Smooth muscle cell (in vitro differentiated cells): Measurements from ENCODE around the gene DLEC1. TPM values are rescaled to one million over a fixed set of nuclear protein-coding genes. Genes with fewer than 3 reads are reported as not detected.

Source experiments
- DNase-seq: peaks from one replicate; lab custom pipeline; 2025; ENCODE audit not compliant: unreplicated experiment; lab: John Stamatoyannopoulos, UW
- H2AFZ ChIP-seq: fragments of 200-600 bp; sonication (generic); 2 replicates; pipeline ENCODE4 v1.6.0; 2016; ENCODE audit warnings: antibody characterized with exemption, low read depth, mild to moderate bottlenecking
- H3F3A ChIP-seq: fragments of 200-600 bp; sonication (generic); 2 replicates; pipeline ENCODE4 v1.6.0; 2017; ENCODE audit warnings: antibody characterized with exemption, low read depth
- H3K27ac ChIP-seq: fragments of 200-600 bp; sonication (generic); 2 replicates; pipeline ENCODE4 v1.5.1; 2016; ENCODE audit warnings: low read depth, mild to moderate bottlenecking
- H3K27me3 ChIP-seq: fragments of 200-600 bp; sonication (generic); 2 replicates; pipeline ENCODE4 v1.6.1; 2016; ENCODE audit warnings: low read depth, mild to moderate bottlenecking
- H3K36me3 ChIP-seq: fragments of 200-600 bp; sonication (generic); 2 replicates; pipeline ENCODE4 v1.5.1; 2016; ENCODE audit warnings: low read depth
- H3K4me1 ChIP-seq: fragments of 200-600 bp; sonication (generic); 2 replicates; pipeline ENCODE4 v1.5.1; 2016; ENCODE audit warnings: low read depth
- H3K4me2 ChIP-seq: fragments of 200-600 bp; sonication (generic); 2 replicates; pipeline ENCODE4 v1.6.0; 2016; ENCODE audit warnings: mild to moderate bottlenecking
- H3K4me3 ChIP-seq: fragments of 200-600 bp; sonication (generic); 2 replicates; pipeline ENCODE4 v1.5.1; 2016; ENCODE audit warnings: mild to moderate bottlenecking
- H3K79me2 ChIP-seq: fragments of 200-600 bp; sonication (generic); 2 replicates; pipeline ENCODE4 v1.6.0; 2016; ENCODE audit warnings: low read depth, mild to moderate bottlenecking
- H3K9ac ChIP-seq: fragments of 200-600 bp; sonication (generic); 2 replicates; pipeline ENCODE4 v1.6.0; 2016; ENCODE audit warnings: low read depth
- H3K9me3 ChIP-seq: fragments of 200-600 bp; sonication (generic); replicated peaks from 2 replicates; pipeline ENCODE4 v1.5.1; 2016; ENCODE audit warnings: low read depth
- H4K20me1 ChIP-seq: fragments of 200-600 bp; sonication (generic); 2 replicates; pipeline ENCODE4 v1.6.0; 2016; ENCODE audit warnings: low read depth
- WGBS: methylation state at CpG from one replicate; pipeline ENCODE4 v1.1.7; 2016; ENCODE audit warnings: low lambda C conversion rate; 5-methylcytosine and 5-hydroxymethylcytosine counted together
- polyA plus RNA-seq: library from polyadenylated mRNA; unstranded; fragments of >200 nt; fragmentation: Nextera tagmentation; extraction: Ambion mirVana; gene quantifications from 2 replicates; pipeline ENCODE4 v1.2.1, GENCODE V29; 2016
- total RNA-seq: library from RNA; depleted of rRNA; stranded (reverse); fragments of >200 nt; gene quantifications from 2 replicates; pipeline ENCODE4 v1.2.3, GENCODE V29; 2014
- TF ChIP-seq, protein P1 (sequence below): fragments of 200-600 bp; sonication (generic); IDR thresholded peaks from 2 replicates; pipeline ENCODE4 v1.5.1; 2017; ENCODE audit warnings: borderline replicate concordance, mild to moderate bottlenecking, antibody characterized with exemption; ENCODE audit not compliant: insufficient read depth, poor library complexity, severe bottlenecking

DLEC1 gene
- total and polyA plus RNA-seq, 2 experiments from 2014 or later = 0.27 to 0.61 TPM

DNA sequence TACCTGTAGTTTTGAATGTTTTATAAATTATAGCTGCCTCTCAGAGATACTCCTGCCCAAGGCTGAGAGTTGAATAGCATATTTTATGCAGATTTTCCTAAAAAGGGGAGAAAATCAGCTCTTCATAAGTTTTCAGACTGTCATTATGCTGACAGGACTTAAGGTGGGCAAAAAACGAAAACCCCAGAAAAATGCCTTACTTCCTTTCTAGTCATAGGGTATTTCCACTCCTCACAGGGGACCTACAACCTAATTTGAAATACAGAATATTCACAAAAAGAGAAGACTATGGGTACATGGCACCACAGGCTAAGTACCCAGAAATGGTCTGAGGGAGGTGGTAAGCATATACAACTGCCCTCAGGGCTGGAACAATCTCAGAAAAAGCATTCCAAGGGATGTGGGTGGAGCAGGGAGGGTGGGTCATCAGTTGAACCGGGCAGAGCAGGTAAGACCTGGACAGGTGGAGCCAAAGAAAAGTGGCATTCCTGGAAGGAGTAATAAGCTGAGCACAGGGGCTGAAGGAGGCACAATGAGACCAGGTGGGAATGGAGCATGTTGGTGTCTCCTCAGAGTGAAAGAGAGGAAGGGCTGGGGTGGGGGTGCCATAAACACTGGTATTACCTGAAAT, 115.7 kb downstream of the DLEC1 start:
- no peak for DNase-seq
- Histone ChIP-seq H2AFZ (no peak overlapping the region), H3K27ac (peak overlapping the region; percentile 94), H3K9ac (peak overlapping the region; percentile 72), H3K4me2 (peak overlapping the region; percentile 22), H3K27me3 (no peaks in the 10 kb centered on the region), H4K20me1 (no peaks in the 10 kb centered on the region), H3F3A (no peaks in the 10 kb centered on the region), H3K9me3 (no peaks in the 10 kb centered on the region), H3K79me2 (no peaks in the 10 kb centered on the region), H3K4me1 (no peaks in the 10 kb centered on the region), H3K36me3 (no peaks in the 10 kb centered on the region), H3K4me3 (no peak overlapping the region)
- TF ChIP-seq, protein P1, sequence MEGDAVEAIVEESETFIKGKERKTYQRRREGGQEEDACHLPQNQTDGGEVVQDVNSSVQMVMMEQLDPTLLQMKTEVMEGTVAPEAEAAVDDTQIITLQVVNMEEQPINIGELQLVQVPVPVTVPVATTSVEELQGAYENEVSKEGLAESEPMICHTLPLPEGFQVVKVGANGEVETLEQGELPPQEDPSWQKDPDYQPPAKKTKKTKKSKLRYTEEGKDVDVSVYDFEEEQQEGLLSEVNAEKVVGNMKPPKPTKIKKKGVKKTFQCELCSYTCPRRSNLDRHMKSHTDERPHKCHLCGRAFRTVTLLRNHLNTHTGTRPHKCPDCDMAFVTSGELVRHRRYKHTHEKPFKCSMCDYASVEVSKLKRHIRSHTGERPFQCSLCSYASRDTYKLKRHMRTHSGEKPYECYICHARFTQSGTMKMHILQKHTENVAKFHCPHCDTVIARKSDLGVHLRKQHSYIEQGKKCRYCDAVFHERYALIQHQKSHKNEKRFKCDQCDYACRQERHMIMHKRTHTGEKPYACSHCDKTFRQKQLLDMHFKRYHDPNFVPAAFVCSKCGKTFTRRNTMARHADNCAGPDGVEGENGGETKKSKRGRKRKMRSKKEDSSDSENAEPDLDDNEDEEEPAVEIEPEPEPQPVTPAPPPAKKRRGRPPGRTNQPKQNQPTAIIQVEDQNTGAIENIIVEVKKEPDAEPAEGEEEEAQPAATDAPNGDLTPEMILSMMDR = no peak
- WGBS = 64% methylated on average over 2 of the region's 2 CpGs

DNA sequence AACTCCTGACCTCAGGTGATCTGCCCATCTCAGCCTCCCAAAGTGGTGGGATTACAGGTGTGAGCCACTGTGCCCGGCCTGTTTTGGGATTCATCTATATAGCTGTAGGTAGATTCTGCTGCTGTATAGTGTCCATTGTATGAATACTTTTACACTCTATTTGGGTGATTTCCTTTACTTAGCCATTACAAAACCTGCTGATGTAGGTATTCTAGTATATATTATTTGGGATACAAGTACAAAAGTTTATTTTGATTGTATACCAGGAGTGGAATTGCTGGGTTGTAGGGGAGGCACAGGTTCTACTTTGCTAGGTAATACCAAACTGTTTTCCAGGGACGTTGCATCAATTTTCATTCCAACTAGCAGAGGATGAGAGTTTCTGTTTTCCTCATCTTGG, 116.8 kb downstream of the DLEC1 start:
- Histone ChIP-seq H2AFZ (no peak overlapping the region), H4K20me1 (no peaks in the 10 kb centered on the region), H3F3A (no peaks in the 10 kb centered on the region), H3K27me3 (no peaks in the 10 kb centered on the region), H3K9me3 (no peaks in the 10 kb centered on the region), H3K36me3 (no peaks in the 10 kb centered on the region), H3K4me3 (no peak overlapping the region), H3K27ac (peak overlapping the region; percentile 94), H3K4me1 (no peaks in the 10 kb centered on the region), H3K4me2 (no peak overlapping the region), H3K9ac (no peak overlapping the region), H3K79me2 (no peaks in the 10 kb centered on the region)
- TF ChIP-seq, protein P1 = no peak
- WGBS = 87% methylated on average over 2 of the region's 2 CpGs
- no peak for DNase-seq

DNA sequence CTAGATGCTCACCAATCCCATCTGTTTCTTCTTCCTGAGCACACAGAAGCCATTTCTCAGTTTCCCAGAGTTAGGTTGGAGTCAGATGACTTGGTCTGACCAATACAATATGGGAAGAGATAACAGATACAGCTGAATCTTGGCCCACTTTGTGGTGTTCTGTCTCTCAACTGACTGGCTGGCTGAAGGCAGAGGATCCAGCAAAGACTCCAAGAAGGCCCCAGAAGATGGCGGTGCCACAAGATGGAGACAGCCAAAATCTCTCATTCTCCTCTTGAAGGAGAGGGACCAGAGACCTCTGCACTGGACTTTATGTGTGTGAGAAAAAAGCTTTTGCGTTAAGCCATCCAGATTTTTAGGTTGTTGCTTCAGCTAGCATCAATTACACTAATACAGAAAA, 118.1 kb downstream of the DLEC1 start:
- Histone ChIP-seq H2AFZ (no peak overlapping the region), H3K79me2 (no peaks in the 10 kb centered on the region), H3K9ac (no peak overlapping the region), H3F3A (no peaks in the 10 kb centered on the region), H4K20me1 (no peaks in the 10 kb centered on the region), H3K4me1 (no peaks in the 10 kb centered on the region), H3K4me2 (no peak overlapping the region), H3K36me3 (no peaks in the 10 kb centered on the region), H3K27ac (no peak overlapping the region), H3K4me3 (no peak overlapping the region), H3K27me3 (no peaks in the 10 kb centered on the region), H3K9me3 (no peaks in the 10 kb centered on the region)
- WGBS = 100% methylated on average over 2 of the region's 2 CpGs
- no peak for DNase-seq
- TF ChIP-seq, protein P1 = no peak

DNA sequence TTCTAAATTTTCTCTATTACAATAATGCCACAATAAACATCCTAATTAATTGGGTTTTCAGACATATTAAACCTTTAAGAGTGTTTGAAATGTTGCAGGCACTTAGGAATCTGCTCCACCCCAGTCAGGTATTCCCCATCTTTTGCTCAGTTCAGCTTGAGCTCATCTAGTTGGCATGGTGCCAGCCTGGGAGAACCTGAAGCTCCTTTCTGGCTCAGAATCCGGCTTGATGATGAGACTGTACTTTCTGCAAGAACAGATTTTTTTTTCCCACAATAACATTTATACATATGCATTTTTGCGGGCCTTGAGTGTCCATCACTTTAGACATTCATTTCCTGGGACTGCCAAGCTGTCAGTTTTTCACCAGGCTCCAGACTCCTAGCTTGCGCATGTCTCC, 118.6 kb downstream of the DLEC1 start:
- TF ChIP-seq, protein P1 = no peak
- no peak overlapping the region for H3K4me3 ChIP-seq
- no peaks in the 10 kb centered on the region for H3K79me2 ChIP-seq
- H3K9me3 ChIP-seq = no peaks in the 10 kb centered on the region
- no peak overlapping the region for H2AFZ ChIP-seq
- no peak overlapping the region for H3K27ac ChIP-seq
- H3K4me1 ChIP-seq = no peaks in the 10 kb centered on the region
- H3K27me3 ChIP-seq = no peaks in the 10 kb centered on the region
- H3K36me3 ChIP-seq = no peaks in the 10 kb centered on the region
- H3F3A ChIP-seq = no peaks in the 10 kb centered on the region
- DNase-seq = no peak
- H3K4me2 ChIP-seq = no peak overlapping the region
- no peak overlapping the region for H3K9ac ChIP-seq
- WGBS = 94% methylated on average over 3 of the region's 3 CpGs
- no peaks in the 10 kb centered on the region for H4K20me1 ChIP-seq
